CD4-positive, alpha-beta T cell treated with Interleukin-6 at 100 ng/mL for 8 hours (primary cell): Measurements from ENCODE around the gene DNAH2.

ENCODE experiments used
- DNase-seq: peaks from one replicate; pipeline ENCODE4 v3.0.0-alpha.2; 2020; ENCODE audit warnings: mixed read lengths, low spot score

Gene DNAH2

DNA sequence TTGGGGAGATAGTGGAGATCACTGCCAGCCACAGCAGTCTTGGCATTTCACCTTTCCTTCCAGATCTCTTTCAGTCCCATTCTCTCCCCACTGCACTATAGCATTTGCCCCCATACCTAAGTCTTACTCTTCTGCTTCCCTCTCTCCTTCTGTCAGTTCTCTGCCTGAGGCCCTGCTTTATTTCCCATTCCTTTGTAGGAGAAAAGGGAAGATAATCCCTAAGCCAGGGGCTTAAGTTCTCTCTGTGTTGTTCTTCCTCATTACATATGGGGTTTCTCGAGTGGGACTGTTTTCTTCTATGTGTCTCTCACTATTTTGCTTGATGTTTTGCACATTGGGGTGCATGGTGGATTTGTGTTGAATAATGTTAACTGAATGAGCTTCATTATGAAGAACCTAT is 122.9 kb downstream of the DNAH2 start:
- DNase-seq = no peak

DNA sequence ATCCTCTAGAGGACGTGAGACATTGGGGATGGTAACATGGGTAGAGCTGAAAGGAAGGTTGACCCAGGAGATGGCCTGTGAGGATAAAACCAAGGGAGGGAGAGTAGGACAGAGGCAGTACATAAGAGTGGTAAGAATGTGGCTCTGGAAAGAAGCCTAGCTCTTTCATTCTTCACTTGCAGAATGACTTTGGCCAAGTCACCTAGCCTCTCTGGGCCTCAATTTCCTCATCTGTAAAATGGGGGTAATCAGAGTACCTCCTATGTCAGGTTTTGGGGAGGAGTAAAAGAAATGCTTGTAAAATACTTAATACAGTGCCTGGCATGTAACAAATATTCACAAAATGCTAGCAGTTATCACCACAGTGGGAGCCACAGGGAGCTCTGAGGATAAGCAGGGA is 123.3 kb downstream of the DNAH2 start:
- no peak for DNase-seq

DNA sequence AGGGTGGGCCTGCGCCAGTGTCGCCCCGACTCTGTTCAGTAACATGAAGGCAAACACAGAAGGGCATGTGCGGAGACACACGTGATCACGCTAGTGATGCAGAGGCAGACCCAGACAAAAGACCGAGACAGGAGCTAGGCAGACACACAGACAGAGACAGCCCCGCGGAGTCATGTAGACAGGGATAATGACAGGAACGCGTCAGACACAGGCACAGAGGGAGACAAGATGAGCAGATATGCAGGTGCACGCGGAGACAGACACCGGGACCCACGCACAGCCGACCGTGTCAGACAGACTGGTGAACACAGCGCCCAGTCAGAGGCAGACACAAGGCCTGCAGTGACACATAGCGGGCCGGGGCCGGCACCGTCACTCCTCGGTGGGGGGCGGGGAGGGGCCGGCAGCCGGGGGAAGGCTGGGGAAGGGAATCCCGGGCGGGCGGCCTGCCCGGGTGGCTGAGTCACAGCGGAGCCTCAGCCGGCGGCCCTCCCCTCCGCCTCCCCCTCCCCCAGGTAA is 123.9 kb downstream of the DNAH2 start:
- peak; percentile 89 for DNase-seq

DNA sequence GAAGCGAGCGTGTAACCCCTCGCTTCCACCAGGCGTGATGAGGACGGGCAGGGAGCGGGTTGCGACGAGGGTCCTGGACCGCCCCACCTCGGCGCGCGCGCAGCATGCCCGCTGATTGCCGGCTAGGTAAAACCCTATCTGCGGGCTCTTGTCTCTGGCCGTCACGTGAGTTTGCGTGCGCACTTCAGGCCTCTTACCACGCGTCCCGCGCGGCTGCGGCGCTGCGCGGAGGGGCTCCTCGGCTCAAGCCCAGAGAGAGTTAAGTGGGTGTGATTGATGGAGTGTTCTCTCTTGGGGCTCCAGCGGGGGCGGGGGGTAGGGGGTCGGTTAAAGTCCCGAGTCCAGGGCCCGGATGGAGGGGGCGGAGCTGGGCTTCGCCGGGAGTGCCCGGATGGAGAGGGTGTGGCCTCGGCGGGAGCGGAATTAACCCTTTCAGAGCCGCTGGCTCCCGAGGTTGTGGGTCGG is 124.4 kb downstream of the DNAH2 start:
- DNase-seq = peak; percentile 79

- DNase-seq = peak; percentile 91
These were observed 125.1 kb downstream of the DNAH2 start for GRCh38 chr17:7842380-7843256.

- no peak for DNase-seq
These were observed 125.7 kb downstream of the DNAH2 start for GRCh38 chr17:7843257-7843535.

DNA sequence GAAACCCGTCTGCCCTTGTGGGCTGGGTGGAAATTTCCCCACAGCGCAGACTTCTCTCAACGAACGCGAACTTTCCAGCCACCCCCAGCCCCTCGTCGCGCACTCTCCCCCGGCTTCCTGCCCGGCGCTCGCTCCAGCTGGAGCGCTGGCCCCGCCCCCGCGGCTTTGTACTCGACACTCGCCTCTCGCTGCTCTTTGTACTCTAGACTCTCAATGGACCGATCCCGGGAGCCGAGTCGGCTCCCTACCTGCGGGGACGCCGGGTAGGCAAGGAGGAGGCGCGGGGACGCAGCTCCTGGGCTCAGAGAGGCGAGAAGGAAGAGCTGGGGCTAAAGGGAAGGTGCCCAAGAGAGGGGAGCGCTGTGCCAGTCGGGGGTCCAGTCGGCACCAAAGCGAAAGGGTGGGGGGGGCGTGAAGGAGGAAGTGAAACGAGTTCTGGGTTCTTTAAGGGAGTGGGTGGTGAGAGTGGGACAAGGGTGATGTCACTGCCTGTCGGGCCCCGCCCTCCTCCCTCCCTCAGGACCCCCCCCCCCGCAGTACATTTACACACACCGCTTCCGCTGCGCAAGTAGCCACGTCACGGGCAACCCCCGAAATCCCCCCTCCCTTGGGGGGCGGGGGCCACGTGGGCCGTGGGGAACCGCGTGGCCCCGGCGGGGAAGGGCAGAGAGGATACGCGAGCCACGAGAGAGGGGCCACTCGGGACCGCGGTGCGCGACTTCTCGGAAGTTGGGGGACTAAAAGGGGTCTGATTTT is 126.2 kb downstream of the DNAH2 start:
- peak; percentile 91 for DNase-seq

- DNase-seq = peak; percentile 84
These were observed 127.0 kb downstream of the DNAH2 start for GRCh38 chr17:7844292-7845154.

DNA sequence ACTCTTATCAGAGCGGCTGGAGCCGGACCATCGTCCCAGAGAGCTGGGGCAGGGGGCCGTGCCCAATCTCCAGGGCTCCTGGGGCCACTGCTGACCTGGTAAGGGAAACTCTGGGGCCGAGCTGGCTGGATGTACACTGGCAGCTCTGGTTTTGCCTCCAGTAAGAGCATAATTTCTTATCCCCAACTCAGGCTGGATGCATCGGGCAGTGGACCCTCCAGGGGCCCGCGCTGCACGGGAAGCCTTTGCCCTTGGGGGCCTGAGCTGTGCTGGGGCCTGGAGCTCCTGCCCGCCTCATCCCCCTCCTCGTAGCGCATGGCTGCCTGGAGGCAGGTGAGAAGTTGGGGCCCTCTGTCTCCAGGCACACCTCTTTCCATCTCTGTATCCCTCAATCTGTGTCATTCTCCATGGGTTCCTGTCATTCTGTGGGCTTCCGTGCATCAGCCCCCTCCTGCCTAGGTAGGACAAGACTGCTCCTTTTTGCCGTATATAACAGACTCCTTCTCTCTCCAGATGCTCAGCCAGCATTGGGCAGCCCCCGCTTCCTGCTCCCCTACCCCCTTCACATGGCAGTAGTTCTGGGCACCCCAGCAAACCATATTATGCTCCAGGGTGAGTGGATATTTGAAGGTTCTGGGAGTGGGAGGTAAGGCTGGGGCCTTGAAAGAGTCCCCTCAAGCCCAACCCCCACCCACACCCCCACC is 128.0 kb downstream of the DNAH2 start:
- no peak for DNase-seq

DNA sequence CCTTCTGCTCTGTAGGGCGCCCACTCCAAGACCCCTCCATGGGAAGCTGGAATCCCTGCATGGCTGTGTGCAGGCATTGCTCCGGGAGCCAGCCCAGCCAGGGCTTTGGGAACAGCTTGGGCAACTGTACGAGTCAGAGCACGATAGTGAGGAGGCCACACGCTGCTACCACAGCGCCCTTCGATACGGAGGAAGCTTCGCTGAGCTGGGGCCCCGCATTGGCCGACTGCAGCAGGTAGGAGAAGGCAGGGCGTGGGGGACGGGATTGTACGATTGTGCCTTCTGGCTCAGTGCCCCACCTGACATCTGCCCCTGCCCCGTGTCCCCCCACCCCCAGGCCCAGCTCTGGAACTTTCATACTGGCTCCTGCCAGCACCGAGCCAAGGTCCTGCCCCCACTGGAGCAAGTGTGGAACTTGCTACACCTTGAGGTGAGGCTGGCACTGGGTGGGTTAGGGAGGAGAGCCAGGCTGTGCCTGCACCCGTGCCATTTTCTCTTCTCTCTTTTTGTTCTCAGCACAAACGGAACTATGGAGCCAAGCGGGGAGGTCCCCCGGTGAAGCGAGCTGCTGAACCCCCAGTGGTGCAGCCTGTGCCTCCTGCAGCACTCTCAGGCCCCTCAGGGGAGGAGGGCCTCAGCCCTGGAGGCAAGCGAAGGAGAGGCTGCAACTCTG is 128.7 kb downstream of the DNAH2 start:
- DNase-seq = no peak

- DNase-seq = no peak
These were observed 129.5 kb downstream of the DNAH2 start for GRCh38 chr17:7846765-7847661.

GRCh38 chr17:7848131-7848579 is 130.6 kb downstream of the DNAH2 start:
- no peak for DNase-seq

- no peak for DNase-seq
These were observed 131.2 kb downstream of the DNAH2 start for GRCh38 chr17:7848739-7849129.

DNA sequence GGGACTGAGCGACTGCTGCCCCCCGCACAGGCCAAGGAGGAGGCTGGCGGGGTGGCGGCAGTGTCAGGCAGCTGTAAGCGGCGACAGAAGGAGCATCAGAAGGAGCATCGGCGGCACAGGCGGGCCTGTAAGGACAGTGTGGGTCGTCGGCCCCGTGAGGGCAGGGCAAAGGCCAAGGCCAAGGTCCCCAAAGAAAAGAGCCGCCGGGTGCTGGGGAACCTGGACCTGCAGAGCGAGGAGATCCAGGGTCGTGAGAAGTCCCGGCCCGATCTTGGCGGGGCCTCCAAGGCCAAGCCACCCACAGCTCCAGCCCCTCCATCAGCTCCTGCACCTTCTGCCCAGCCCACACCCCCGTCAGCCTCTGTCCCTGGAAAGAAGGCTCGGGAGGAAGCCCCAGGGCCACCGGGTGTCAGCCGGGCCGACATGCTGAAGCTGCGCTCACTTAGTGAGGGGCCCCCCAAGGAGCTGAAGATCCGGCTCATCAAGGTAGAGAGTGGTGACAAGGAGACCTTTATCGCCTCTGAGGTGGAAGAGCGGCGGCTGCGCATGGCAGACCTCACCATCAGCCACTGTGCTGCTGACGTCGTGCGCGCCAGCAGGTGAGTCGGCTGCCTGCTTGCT is 131.7 kb downstream of the DNAH2 start:
- DNase-seq = no peak

- no peak for DNase-seq
These were observed 132.4 kb downstream of the DNAH2 start for GRCh38 chr17:7849751-7850504.

DNA sequence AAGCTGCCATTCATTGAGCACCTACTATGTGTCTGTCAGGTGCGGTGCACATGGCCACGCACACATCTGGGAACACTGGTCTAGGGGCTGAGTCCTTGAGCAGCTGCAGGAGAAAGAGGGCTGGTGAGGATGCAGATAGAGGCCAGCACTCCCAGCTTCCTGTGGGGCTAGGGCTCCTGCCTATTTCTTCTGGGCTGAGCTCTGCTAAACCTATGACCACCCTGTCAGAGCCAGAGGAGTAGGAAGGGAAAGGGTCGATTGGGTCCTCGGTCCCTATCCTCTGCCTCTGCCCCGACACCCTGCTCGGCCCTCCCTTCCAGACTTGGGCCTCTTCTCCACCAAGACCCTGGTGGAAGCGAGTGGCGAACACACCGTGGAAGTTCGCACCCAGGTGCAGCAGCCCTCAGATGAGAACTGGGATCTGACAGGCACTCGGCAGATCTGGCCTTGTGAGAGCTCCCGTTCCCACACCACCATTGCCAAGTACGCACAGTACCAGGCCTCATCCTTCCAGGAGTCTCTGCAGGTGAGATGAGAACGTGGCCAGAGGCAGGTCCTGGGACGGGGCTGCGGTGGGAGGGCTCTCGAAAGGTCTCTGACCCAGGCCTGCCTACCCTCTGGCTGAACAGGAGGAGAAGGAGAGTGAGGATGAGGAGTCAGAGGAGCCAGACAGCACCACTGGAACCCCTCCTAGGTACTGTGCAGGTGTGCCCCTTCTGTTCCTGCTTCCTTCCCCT is 133.3 kb downstream of the DNAH2 start:
- DNase-seq = no peak

- peak; percentile 95 for DNase-seq
These were observed 134.1 kb downstream of the DNAH2 start for GRCh38 chr17:7851438-7852261.
